LNCaP clone FGC (cell line): ENCODE data around the gene ZCCHC2.

ENCODE experiments used
- DNase-seq: peaks from one replicate; pipeline ENCODE4 v3.0.0-alpha.2; 2011; ENCODE audit warnings: low read depth
- H3K4me3 ChIP-seq: 2 replicates; pipeline ENCODE4 v1.5.1; 2011; ENCODE audit warnings: mild to moderate bottlenecking, low read depth, low read length, control low read depth
- TF ChIP-seq, protein P1 (sequence below): IDR thresholded peaks from 2 replicates; pipeline ENCODE4 v1.5.1; 2012; ENCODE audit warnings: mild to moderate bottlenecking; ENCODE audit not compliant: control insufficient read depth, insufficient read depth; ENCODE audit errors: extremely low read depth

The ZCCHC2 gene

DNA sequence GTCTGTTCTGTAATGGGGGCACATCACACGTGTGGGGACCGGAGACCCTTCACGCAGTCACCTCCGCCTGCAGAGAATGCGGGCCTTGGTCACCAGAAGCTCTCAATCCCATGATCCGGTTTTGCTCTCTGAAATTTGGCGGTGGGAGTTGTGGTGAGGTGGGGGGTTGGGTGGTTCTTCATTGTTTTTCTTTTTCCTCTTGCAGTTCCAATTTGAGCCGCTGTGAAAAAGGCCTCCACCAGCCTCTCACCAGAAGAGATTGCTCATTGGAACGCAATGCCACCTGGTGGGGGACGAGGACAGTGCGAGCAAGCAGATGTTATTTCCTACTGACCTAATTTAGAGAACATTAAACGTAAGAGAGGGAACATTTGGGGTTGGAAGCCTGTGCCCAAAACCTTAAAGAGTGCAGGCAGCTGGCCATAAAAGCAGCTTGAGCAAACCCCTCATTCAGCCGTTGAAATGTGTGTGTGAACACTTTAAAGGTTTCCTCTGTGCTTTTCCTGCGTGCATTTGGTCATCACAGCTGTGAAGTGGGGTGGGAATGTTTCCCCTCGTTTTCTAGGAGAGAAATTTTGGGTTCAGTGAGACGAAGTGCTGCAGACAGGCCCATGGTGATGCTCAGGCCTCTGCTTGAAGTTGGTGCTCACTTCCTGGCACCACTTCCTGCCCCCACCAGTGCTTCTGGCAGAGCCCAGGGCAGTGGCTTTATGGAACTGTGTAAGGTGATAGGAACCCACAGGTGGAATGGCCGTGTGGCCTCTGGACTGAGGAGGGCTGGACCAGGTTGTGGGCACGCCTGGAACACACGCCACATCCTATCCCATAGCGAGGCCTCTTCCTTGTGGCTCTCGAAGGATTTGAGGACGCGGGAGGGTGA, 61.7 kb downstream of the ZCCHC2 start:
- H3K4me3 ChIP-seq = no peak overlapping the region
- peak; percentile 73 for DNase-seq
- TF ChIP-seq, protein P1, sequence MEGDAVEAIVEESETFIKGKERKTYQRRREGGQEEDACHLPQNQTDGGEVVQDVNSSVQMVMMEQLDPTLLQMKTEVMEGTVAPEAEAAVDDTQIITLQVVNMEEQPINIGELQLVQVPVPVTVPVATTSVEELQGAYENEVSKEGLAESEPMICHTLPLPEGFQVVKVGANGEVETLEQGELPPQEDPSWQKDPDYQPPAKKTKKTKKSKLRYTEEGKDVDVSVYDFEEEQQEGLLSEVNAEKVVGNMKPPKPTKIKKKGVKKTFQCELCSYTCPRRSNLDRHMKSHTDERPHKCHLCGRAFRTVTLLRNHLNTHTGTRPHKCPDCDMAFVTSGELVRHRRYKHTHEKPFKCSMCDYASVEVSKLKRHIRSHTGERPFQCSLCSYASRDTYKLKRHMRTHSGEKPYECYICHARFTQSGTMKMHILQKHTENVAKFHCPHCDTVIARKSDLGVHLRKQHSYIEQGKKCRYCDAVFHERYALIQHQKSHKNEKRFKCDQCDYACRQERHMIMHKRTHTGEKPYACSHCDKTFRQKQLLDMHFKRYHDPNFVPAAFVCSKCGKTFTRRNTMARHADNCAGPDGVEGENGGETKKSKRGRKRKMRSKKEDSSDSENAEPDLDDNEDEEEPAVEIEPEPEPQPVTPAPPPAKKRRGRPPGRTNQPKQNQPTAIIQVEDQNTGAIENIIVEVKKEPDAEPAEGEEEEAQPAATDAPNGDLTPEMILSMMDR = peak; percentile 100

DNA sequence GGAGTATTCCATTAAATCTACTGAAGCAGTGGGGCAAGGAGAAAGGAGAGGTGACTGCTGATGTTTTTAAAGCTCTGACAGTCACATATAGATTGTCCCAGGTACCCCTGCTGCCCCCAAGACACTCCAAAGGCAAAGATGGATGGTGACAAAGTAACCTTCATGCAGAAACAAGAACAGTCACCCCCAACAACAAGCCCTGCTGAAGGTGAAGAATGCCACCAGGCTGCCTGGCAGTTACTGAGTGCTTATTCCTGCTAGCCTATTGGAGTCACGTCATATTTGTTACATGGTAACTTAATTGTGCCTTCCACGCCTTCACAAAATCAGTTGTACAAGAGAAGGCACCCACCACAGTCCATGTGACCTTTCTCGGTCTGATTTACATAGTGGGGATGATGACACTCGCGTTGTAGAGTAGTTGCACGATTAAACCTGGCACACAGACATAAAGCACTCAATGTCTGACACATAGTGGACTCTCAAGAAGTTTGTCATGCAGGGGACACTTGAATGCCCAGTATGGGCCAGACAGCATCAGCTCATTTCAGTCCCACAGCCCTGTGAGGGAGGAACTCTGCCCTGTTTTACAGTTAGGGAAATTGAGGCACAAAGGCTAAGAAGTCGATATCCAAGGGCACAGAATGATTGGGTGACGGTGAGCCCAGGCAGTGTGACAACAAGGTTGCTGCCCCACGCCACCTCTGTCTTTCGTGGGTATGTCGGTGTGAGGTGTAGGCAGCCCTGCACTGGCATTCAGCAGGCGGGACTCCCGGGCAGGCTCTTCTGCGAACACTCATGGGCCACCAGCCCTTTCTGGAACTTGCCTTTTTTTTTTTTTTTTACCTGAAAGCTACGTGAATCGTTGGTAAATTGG, 62.7 kb downstream of the ZCCHC2 start:
- DNase-seq = no peak
- TF ChIP-seq, protein P1 = no peak
- H3K4me3 ChIP-seq = no peak overlapping the region

DNA sequence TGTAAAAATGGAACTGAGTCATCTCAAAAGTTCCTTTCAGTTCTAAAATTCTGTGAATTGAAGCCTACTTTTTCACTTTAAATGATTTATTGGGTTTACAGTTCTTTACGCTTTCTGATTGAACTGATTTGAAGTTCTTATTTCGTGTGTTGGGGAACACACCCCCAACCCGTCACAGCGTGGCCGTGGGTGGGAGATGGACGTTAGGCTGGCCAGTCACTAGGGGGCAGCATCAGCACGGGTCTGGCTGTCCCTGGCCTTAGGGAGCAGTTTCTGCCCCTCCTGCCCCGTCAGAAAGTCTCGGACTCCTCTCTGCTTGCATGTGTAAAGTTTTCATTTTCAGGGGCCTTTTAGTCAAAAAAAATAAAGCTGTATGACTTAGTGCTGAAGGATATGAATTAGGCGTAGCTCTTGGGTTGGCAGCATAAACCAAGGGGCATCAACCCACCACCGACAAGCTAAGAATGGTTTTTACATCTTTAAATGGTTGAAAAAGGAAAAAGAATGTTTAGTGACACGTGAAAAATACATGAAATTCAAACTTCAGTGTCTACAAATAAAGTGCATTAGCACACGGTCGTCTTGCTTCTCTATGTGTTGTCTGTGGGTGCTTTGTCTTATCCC, 63.4 kb downstream of the ZCCHC2 start:
- TF ChIP-seq, protein P1 = peak; percentile 96
- H3K4me3 ChIP-seq = no peak overlapping the region
- peak; percentile 10 for DNase-seq

DNA sequence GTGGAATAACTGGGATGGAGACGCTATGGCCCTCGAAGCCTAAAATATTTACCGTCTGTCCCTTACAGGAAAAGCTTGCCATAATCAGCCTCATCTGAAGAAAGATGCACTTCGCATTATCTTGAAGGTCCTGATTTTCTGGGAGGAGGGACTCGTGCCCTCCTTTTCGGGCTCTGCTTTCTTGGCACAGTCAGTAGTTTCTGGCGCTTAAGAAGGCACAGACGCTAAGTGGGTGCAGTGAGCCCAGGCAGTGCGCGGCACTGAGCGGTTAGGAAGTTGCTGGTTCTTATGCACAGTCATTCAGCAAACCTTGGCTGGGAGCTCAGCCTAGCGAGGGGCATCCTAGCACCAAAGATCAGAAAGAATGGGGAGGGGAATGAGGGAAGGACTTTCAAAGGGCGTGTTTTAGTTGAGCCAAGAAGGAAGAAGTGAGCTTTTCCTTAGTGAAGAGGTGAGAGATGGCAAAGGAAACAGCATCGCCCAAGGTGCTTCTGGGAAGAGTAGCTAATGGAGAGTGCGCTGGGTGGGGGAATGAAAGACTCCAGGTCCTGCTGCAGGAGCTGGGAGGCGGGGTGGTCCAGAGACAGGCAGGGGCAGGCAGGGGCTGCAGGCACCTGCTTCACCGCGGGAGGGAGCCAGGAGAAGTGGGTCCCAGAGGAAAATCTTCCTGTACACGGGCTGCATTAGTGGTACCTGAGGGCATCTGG, 64.1 kb downstream of the ZCCHC2 start:
- DNase-seq = no peak
- H3K4me3 ChIP-seq = no peak overlapping the region
- TF ChIP-seq, protein P1 = no peak

DNA sequence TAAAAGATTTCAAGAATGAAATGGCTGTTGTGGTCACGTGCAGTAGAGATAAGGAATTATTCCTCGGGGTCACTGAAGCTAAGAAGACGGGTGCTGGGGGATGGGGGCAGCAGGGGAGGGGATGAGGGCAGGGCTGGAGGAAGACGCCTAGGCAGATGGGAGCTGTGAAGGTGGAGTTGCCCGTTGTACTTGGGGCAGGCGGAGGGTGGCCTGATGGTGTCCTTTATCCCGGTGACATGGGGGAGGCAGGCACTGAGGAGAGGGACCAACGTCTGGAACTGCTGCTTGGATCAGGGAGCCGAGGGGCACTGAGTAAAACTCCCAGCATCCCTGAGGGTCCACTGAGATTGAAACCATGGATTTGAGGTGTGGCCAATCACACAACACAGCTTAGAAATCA, 64.9 kb downstream of the ZCCHC2 start:
- DNase-seq = no peak
- TF ChIP-seq, protein P1 = no peak
- no peak overlapping the region for H3K4me3 ChIP-seq

DNA sequence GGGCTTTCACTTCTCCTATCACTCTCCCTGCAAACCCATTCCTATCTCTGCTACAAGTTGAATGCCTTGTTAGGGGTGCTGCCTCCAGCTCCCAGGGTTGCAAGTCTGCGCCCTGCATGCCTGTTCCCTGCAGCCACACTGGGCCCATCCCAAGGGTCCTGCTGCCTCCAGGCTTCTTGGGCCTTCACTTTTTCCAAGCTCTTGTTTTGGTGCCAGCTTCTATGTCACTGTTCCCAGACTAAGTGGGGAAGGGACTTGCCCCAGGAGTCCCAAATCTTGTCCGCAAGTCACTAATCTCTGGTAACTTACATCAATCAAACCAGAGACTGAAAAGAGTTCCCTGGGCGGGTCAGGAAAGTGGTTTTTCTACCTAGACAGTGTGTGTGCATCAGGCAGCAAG, 65.4 kb downstream of the ZCCHC2 start:
- TF ChIP-seq, protein P1 = no peak
- no peak for DNase-seq
- no peak overlapping the region for H3K4me3 ChIP-seq
